Hematopoietic multipotent progenitor cell treated with erythropoietin and hydrocortisone succinate and interleukin-3 and kit ligand, for 6 days (in vitro differentiated cells): ENCODE measurements around the gene TBC1D2.
A peak's percentile ranks its signal among the peaks of the same experiment; 100 is the strongest.

ENCODE experiments used
- DNase-seq: peaks from one replicate; pipeline ENCODE4 v3.0.0-alpha.2; 2015

The TBC1D2 gene

GRCh38 chr9:98158071-98158831, 97.2 kb downstream of the TBC1D2 start:
- peak; percentile 32 for DNase-seq

- DNase-seq = no peak
Measured at GRCh38 chr9:98157372-98157771, 98.1 kb downstream of the TBC1D2 start.

GRCh38 chr9:98154678-98155077, 100.8 kb downstream of the TBC1D2 start:
- no peak for DNase-seq

- no peak for DNase-seq
Measured at GRCh38 chr9:98152526-98152925, 102.9 kb downstream of the TBC1D2 start.

- no peak for DNase-seq
Measured at GRCh38 chr9:98150721-98151120, 104.7 kb downstream of the TBC1D2 start.

GRCh38 chr9:98150164-98150563, 105.3 kb downstream of the TBC1D2 start:
- no peak for DNase-seq

DNA sequence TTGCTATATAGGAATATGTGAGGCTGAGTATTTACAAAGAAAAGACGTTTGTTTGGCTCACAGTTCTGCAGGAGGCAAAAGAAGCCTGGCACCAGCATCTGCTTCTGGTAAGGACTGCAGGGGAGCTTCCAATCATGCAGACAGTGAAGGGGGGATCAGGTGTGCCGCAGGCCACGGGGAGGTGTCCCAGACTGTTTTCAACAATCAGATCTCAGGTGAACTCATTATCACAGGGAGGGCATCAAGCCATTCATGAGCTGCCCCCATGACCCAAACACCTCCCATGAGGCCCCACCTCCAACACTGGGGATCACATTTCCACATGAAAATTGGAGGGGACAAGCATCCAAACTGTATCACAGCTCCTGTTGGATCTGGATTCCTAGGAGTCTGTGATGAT, 106.0 kb downstream of the TBC1D2 start:
- no peak for DNase-seq
